CD1c-positive myeloid dendritic cell (primary cell): ENCODE measurements around the gene TNNC1.

Experiments used
- DNase-seq: peaks from one replicate; pipeline ENCODE4 v3.0.0-alpha.2; 2016; ENCODE audit errors: extremely low spot score

TNNC1 gene

DNA sequence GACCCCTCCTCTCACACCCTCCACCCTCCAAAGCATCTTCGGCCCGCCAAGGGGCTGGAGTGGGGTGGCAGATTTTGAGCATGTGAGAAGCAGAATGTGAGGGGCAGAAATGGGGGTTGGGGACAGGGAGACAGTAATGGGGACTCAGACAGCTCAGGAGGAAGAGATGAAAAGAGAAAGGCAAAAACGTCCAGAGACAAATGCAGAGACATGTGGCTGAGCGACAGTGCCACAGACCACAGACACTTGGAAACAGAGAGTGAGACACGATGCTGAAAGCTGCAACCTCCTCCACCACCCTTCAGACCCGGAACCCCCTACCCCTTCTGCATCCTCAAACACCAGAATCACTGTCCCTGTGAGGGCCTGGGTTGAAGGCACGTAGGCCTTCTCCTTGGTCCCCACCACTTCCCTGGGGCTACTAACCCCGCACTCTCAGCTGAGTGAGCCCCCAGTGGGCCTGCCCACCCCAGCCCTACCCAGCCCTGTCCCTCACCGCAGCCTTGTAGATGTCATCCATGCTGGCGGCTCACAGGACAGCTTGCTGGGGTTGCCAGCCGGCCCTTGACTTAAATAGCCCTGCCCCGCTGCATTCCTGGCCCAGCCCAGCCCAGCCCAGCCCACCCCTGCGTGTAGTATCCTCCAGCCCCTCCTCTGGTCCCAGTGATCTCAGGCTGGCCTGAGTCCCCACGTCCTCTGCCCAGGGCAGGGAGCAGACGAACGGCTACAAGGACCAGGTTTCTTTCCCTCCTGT lies at the start of gene TNNC1:
TSS of gene TNNC1 (minus strand) at position 546 of the 754 bp plus-strand sequence. CDS start at position 520, 26 bp downstream.
- DNase-seq, result no peak

DNA sequence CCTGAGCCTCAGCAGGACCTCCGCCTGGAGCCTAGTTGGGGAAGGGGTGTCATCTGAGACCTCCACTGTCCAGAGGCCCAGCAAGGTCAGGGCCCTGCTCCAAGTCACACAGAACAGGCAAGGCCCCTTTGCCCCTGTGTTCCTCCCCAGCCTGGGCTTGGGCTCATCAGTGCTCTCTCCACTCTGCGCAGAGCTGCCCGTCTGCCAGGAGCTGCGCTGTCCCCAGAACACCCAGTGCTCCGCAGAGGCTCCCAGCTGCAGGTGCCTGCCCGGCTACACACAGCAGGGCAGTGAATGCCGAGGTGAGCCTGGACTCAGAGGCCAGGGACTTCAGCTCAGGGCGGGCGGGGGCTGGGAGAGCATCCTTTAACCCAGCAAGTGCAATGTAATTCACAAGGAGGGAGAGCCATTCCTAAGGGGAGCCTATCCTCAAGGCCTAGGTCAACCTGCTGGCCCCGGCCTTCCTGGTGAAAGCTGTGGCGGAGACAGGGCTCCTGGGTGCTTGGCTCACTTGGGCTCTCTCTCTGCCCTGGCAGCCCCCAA lies 49.0 kb upstream of the TNNC1 start:
- no peak for DNase-seq

- DNase-seq, result no peak
Measured at GRCh38 chr3:52502001-52502400, 48.2 kb upstream of the TNNC1 start.

DNA sequence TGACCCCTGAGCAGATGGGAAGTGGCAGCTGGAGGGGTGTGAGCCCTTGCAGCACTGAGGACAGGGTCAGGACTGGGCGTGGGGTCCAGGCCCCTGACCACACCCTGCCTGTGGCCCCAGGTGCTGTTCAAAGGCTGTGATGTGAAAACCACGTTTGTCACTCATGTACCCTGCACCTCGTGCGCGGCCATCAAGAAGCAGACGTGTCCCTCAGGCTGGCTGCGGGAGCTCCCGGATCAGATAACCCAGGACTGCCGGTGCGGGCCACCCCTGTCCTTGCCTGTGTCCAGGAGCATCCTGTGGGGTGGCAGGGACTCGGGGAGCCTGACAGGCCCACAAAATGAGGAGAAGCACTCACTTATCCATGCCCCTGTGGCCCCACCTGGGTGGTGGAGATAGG lies 47.2 kb upstream of the TNNC1 start:
- DNase-seq, result no peak

GRCh38 chr3:52498137-52499054 lies 44.6 kb upstream of the TNNC1 start:
- peak; percentile 95 for DNase-seq

GRCh38 chr3:52495777-52496602 lies 42.1 kb upstream of the TNNC1 start:
- DNase-seq, result peak; percentile 54

- peak; percentile 44 for DNase-seq
Measured at GRCh38 chr3:52494886-52495495, 41.1 kb upstream of the TNNC1 start, which contains the start of gene STAB1. Gene STAB1, plus strand, starts transcription at chr3:52495338. Its CDS starts 76 bp downstream, at chr3:52495414.

GRCh38 chr3:52494445-52494844 lies 40.6 kb upstream of the TNNC1 start:
- no peak for DNase-seq

DNA sequence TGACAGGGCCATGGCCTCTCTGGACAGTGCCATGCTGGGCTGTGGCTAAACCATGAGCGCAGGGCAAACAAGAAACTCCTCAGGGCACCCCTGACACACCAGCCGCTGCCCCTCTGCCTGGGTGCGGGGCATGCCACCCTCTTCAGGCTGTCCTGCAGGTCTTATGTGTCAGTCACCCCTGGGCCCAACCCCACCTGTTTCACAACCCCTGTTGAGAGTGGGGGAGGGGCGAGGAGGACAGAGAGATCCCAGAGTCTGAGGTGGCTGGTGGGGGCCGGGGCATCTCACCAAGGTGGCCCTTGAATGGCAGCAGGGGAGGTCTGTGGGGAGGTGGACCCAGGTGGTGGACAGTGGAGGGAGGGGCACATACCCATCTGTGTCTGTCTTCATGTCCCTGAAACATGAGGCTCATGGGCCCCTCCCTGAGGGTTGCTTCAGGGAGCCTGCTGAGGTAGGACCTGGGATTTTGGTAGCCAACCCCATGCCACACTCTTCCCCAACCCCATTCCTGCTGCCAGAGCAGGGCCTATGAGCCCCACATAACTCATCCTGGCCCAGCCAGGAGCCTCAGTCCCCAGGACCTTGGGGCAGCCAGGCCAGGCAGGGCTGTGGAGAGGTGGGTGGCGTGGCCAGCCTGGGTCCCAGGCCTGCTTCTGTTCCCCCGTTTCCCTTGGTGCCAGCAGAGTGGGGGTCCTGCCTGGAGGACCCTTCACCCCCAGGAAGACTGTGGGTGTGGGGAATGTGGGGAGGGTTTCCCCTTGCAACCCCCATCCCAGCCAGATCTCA lies 39.6 kb upstream of the TNNC1 start:
- DNase-seq, result no peak

- no peak for DNase-seq
Measured at GRCh38 chr3:52492059-52492458, 38.2 kb upstream of the TNNC1 start.

- peak; percentile 60 for DNase-seq
Measured at GRCh38 chr3:52490939-52491526, 37.2 kb upstream of the TNNC1 start.

- DNase-seq, result no peak
Measured at GRCh38 chr3:52490035-52490938, 36.4 kb upstream of the TNNC1 start.

DNA sequence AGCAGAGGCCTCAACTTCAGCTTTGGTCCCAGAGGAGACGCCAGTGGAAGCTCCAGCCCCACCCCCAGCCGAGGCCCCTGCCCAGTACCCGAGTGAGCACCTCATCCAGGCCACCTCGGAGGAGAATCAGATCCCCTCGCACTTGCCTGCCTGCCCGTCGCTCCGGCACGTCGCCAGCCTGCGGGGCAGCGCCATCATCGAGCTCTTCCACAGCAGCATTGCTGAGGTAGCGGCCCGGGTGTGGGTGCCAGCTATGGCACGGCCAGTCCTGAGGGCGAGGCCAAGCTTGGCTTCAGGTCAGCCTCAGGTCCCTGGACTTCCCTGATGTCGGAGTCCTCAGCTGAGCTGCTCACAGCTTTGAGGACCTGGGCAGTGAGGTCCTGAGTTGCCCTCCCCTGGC lies 35.6 kb upstream of the TNNC1 start:
- no peak for DNase-seq

DNA sequence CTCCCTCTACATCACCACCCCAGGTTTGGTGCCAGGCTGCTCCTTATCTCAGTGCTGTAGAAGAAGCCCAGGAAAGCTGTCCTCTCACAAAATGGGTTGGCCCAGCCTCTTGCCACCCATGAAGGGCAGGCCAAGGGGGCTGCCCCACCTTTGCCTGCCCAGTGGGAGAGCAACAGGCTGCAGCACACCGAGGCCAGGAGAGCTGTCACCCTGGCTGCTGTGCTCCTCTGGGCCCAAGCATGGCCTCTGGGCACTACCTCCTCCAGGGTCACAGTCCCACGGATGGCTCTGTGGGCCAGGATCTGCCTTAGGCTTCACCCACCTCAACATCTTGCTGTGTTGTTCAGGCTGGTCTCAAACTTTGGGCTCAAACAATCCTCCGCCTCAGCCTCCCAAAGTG lies 34.9 kb upstream of the TNNC1 start:
- no peak for DNase-seq

DNA sequence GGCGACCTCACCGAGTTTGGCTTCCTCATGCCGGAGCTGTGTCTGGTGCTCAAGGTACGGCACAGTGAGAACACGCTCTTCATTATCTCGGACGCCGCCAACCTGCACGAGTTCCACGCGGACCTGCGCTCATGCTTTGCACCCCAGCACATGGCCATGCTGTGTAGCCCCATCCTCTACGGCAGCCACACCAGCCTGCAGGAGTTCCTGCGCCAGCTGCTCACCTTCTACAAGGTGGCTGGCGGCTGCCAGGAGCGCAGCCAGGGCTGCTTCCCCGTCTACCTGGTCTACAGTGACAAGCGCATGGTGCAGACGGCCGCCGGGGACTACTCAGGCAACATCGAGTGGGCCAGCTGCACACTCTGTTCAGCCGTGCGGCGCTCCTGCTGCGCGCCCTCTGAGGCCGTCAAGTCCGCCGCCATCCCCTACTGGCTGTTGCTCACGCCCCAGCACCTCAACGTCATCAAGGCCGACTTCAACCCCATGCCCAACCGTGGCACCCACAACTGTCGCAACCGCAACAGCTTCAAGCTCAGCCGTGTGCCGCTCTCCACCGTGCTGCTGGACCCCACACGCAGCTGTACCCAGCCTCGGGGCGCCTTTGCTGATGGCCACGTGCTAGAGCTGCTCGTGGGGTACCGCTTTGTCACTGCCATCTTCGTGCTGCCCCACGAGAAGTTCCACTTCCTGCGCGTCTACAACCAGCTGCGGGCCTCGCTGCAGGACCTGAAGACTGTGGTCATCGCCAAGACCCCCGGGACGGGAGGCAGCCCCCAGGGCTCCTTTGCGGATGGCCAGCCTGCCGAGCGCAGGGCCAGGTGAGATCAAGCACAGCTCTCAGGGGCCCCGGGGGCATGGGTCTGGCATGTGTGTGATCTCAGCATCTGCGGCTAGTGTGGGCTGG lies 34.2 kb upstream of the TNNC1 start:
- no peak for DNase-seq

GRCh38 chr3:52487050-52487787 lies 33.4 kb upstream of the TNNC1 start:
- no peak for DNase-seq
